Measurements from ENCODE around the gene NT5C.
"Not testable (repeated sequence)": the region's sequence is repeated elsewhere in the genome, so short reads cannot be mapped to it uniquely, and the experiment has no call there.

Gene NT5C

DNA sequence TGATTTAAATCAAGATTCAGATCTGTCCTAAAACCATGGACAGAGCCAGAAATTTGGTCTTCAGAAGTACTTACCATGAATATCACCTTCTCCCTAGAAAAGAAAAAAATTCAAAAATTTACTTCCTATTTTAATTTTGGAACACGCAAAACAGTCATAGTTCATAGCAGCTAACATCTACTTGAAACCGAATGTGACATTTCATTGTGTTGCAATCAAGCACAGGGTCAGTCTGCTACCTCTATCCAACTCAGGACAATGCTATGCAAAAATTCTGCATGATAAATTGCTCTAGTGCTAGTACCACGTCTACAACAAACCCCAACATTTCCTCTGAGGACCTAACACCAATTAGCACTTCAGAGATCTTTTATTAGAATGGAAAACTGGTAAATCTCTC, 15.1 kb upstream of the NT5C start:
- no peak for DNase-seq (ENCODE audit: low read depth, low spot score)
- H3K27ac ChIP-seq = no peak overlapping the region

DNA sequence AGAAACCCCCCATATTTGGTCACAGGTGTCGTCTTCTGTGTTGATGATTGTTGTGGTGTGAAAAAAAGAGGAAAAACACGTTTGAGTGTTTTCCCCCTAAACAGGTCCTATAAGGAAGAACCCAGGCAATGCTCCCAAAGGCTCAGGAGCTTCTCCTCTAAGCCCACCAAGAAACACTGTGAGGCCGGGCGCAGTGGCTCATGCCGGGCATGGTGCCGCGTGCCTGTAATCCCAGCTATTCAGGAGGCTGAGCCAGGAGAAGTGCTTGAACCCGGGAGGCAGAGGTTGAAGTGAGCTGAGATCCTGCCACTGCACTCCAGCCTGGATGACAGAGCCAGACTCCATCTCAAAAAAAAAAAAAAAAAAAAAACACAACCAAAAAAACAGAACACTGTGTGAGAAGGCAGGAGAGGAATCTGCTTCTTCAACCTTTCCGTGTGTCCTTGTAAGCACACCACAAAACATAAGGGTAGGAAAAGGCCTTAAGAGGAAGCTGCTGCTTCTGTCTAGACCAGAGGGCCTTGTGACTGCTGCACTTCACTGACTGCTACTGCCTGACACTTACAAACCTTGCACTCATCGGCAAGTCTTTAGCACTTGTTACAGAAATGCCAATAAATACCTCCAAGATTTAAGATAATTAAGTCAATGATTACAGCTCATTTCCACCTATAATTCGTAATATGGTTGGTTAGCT, 13.4 kb upstream of the NT5C start:
- no peak overlapping the region for H3K27ac ChIP-seq
- DNase-seq (ENCODE audit: low read depth, low spot score) = no peak

GRCh38 chr17:75142236-75142971, 10.9 kb upstream of the NT5C start:
- H3K27ac ChIP-seq = no peak overlapping the region

GRCh38 chr17:75138519-75138918, 7.0 kb upstream of the NT5C start:
- H3K27ac ChIP-seq = no peak overlapping the region
- DNase-seq (ENCODE audit: low read depth, low spot score) = no peak

More at GRCh38 chr17:75142236-75142971, 10.9 kb upstream of the NT5C start:
- no peak for DNase-seq (ENCODE audit: low read depth, low spot score)

GRCh38 chr17:75137762-75138161, 6.2 kb upstream of the NT5C start:
- peak overlapping the region; percentile 64 for H3K27ac ChIP-seq
- DNase-seq (ENCODE audit: low read depth, low spot score) = not testable (repeated sequence)

- H3K27ac ChIP-seq = peak overlapping the region; percentile 64
- no peak for DNase-seq (ENCODE audit: low read depth, low spot score)
Observed at GRCh38 chr17:75135946-75136345, 4.4 kb upstream of the NT5C start.

- H3K27ac ChIP-seq = peak overlapping the region; percentile 64
- DNase-seq (ENCODE audit: low read depth, low spot score) = no peak
Observed at GRCh38 chr17:75135452-75135851, 3.9 kb upstream of the NT5C start.

DNA sequence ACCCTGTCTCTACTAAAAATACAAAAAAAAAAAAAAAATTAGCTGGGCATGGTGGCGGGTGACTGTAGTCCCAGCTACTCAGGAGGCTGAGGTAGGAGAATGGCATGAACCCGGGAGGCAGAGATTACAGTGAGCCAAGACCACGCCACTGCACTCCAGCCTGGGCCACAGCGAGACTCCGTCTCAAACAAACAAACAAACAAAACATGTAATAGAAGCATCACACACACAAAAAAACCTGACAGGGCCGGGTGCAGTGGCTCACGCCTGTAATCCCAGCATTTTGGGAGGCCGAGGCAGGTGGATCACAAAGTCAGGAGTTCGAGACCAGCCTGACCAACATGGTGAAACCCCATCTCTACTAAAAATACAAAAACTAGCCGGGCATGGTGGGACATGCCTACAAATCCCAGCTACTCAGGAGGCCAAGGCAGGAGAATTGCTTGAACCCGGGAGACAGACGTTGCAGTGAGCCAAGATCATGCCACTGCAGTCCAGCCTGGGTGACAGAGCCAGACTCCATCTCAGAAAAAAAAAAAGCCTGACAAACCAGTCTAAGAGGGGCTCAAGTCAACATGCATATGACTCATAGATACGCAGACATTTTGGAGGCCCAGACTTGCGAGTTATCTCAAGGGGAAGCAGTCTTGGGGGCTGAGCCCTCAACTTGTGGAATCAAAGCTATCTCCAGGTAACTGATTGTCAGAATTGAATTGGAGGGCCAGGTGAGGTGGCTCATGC, 2.2 kb upstream of the NT5C start:
- peak overlapping the region; percentile 64 for H3K27ac ChIP-seq

GRCh38 chr17:75133001-75133400, 1.5 kb upstream of the NT5C start:
- peak overlapping the region; percentile 64 for H3K27ac ChIP-seq
- no peak for DNase-seq (ENCODE audit: low read depth, low spot score)

More for the DNA sequence above, 2.2 kb upstream of the NT5C start:
- not testable (repeated sequence) for DNase-seq (ENCODE audit: low read depth, low spot score)

- not testable (repeated sequence) for DNase-seq (ENCODE audit: low read depth, low spot score)
- H3K27ac ChIP-seq = peak overlapping the region; percentile 85
Observed at GRCh38 chr17:75132018-75133000, 767 bp upstream of the NT5C start.

DNA sequence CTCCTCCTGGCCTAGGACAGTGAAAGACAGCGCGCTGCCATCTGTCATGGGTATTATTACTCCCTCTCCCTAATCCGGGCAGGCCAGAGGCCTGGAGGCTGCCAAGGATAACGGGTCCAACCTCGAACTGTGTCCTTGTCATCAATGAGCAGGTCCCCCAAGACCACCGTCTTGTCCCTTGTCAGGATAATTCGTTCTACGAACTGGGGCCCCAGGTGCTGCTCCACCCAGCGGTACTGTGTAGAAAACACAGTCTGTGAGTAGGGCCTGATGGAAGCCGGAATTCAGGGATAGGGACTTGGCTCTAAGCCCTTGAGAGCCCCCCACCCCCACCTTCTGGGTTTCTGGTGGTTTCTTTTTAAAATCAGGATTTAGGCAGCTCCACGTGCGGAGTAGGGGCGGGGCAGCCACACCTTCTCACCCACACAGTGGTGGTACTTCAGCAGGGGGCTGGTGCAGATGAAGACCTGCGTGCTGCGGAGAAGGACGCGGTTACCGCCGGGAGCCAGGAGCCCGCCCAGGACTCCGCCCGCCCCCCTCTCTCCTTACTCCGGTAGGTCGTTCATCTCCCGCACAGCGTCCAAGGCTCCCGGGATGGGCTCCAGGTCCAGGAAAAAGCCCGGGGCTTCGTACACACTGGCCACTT, 787 bp downstream of the NT5C start:
- H3K27ac ChIP-seq = peak overlapping the region; percentile 85
- DNase-seq (ENCODE audit: low read depth, low spot score) = no peak

DNA sequence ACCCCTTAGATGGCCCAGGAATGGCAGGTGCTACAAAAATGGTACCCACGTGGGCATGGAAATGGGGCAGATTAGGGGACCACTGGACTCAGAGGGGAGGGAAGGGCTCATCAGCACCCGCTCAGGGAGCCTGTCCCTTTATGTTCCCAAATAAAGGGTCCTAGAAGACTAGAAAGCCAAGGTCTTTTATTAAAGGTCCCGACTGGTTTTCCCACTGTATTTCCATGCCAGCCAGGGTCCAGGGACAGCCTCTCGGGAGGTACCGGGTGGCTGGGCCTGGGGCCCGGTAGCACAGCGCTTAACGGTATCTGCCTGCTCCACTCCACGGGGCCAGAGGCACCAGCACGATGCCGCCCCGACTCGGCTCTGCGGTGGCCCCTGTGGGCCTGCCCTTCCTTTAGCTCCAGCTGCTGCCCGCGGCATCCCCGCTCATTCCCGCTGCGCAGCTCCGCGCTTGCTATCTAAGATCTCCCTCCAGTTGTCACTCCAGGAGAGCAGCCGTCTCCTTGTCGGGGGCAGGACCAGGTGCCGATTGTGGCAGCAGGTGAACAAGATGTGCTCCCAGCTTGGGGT, 1.4 kb downstream of the NT5C start:
- no peak for DNase-seq (ENCODE audit: low read depth, low spot score)
- peak overlapping the region; percentile 85 for H3K27ac ChIP-seq

- no peak overlapping the region for H3K27ac ChIP-seq
- DNase-seq (ENCODE audit: low read depth, low spot score) = no peak
Observed at GRCh38 chr17:75129576-75129975, 2.0 kb downstream of the NT5C start.

- H3K27ac ChIP-seq = peak overlapping the region; percentile 62
- no peak for DNase-seq (ENCODE audit: low read depth, low spot score)
Observed at GRCh38 chr17:75128694-75129505, 2.6 kb downstream of the NT5C start.

DNA sequence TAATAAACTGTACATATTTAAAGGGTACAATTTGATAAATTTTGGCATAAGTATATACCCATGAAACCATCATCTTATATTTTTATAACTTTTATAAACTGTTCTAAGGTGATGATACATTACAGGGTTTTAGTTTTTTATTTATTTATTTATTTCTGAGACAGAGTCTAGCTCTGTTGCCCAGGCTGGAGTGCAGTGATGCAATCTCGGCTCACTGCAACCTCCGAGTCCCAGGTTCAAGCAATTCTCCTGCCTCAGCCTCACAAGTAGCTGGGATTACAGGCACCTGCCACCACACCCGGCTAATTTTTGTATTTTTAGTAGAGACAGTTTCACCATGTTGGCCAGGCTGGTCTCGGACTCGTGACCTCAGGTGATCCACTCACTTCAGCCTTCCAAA, 3.6 kb downstream of the NT5C start:
- DNase-seq (ENCODE audit: low read depth, low spot score) = not testable (repeated sequence)
- peak overlapping the region; percentile 62 for H3K27ac ChIP-seq

GRCh38 chr17:75126954-75127353, 4.6 kb downstream of the NT5C start:
- no peak for DNase-seq (ENCODE audit: low read depth, low spot score)
- H3K27ac ChIP-seq = peak overlapping the region; percentile 62

DNA sequence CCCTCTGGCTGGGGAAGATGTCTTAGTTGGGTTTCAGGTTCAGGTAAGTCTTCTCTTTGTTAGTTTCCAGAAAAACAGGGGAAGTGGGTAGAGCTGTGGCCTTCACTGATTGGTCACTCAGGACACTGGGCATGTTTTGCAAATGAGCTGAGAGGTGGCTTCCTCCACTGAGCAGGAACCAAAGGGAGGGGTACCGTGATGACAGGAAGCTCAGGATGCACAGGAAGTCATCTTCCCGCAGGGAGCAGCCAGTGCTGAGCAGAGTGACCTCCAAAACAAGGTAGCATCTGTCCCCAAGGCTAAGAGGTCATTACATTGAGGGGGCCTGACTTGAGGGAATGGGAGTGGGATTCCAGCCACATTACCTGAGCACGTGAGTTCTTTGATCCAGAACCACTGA, 5.6 kb downstream of the NT5C start:
- no peak overlapping the region for H3K27ac ChIP-seq
- DNase-seq (ENCODE audit: low read depth, low spot score) = no peak

GRCh38 chr17:75124819-75125162, 6.8 kb downstream of the NT5C start:
- no peak for DNase-seq (ENCODE audit: low read depth, low spot score)
- H3K27ac ChIP-seq = peak overlapping the region; percentile 95
